GM12801 (cell line): ENCODE data around the gene CYP3A4.

Experiments used
- TF ChIP-seq, protein P1 (sequence below): IDR thresholded peaks from one replicate; pipeline ENCODE4 v1.5.1; 2011; ENCODE audit warnings: control low read depth; ENCODE audit not compliant: insufficient read length; ENCODE audit errors: extremely low read depth

The CYP3A4 gene

DNA sequence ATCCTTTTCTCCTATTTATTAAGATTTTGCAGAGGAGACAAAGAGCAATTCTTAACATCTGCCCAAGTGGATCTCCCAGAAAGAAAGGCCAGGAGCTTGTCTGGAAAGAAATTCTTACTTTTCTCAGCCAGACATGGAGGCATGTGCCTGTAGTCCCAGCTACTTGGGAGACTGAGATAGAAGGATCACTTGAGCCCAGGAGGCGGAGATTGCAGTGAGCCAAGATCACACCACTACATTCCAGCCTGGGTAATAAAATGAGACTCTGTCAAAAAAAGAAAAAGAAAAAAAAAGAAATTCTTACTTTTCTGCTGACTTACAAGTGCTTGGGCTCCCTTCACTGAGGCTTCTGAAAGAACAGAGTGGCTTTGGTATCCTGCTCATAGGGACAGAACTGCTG is 41.5 kb upstream of the CYP3A4 start:
- TF ChIP-seq, protein P1, sequence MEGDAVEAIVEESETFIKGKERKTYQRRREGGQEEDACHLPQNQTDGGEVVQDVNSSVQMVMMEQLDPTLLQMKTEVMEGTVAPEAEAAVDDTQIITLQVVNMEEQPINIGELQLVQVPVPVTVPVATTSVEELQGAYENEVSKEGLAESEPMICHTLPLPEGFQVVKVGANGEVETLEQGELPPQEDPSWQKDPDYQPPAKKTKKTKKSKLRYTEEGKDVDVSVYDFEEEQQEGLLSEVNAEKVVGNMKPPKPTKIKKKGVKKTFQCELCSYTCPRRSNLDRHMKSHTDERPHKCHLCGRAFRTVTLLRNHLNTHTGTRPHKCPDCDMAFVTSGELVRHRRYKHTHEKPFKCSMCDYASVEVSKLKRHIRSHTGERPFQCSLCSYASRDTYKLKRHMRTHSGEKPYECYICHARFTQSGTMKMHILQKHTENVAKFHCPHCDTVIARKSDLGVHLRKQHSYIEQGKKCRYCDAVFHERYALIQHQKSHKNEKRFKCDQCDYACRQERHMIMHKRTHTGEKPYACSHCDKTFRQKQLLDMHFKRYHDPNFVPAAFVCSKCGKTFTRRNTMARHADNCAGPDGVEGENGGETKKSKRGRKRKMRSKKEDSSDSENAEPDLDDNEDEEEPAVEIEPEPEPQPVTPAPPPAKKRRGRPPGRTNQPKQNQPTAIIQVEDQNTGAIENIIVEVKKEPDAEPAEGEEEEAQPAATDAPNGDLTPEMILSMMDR, result no peak

DNA sequence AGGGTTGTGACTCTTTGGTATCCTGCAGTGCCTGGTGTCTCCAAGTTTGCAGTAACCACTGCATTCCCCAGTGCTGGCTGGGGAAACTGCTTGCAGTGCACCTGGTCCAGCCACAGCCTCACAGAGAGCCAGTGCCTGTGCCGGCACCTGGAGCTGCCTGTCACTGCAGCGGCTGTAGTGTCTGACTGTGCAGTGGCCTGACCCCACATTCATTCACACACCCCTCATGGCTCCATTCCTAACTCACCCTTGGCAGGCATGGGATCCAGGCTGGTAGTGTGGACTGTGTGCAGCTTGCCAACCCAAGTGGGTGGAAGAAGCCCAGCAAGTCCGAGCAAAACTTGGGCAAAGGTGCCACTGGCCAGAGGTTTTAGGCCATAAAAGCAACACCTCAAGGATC is 40.1 kb upstream of the CYP3A4 start:
- TF ChIP-seq, protein P1, result no peak

DNA sequence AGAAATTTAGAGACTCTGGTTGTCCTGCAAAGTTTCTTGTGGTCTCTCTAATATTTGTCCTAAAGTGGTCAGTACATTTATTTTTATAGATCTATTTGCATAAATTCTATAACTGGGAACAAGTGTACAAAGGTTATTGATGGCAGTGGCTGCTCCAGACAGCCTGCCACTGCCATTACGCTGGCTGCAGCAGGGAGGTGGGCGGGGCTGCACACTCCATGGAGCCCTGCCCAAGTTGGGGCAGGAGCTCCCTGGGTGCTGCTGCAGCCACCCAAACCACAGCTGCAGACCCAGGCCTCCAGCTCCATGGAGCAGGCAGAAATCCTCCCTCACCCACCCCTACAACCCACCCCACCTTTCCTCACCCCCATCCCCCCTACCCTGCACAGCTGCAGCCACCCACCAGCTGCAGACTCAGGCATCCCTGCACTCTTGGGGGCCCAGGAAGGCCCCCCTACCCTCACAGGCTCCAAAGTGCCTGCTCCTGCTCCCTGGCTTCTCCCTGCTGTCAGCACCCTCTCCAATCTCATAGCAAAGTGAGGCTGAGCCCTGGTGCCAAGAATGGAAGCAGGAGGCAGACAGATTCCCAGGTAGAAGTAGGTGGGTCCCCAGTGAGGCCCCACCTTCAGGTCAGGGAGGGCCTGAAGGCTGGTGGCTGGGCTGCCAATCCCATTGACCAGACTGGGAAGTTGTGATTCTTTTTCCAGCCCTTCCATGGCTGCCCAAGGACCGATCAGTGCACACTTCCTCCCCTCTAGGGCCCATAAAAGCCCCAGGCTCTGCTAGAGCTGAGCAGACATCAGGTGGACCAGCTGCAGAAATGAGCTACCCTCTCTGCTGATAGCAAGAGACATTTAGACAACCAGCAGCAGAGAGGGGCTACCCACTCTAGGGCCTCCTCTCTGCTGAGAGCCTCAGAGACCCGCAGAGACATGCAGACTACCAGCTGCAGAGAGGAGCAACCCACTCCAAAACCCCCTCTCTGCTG is 39.0 kb upstream of the CYP3A4 start:
- TF ChIP-seq, protein P1, result no peak

DNA sequence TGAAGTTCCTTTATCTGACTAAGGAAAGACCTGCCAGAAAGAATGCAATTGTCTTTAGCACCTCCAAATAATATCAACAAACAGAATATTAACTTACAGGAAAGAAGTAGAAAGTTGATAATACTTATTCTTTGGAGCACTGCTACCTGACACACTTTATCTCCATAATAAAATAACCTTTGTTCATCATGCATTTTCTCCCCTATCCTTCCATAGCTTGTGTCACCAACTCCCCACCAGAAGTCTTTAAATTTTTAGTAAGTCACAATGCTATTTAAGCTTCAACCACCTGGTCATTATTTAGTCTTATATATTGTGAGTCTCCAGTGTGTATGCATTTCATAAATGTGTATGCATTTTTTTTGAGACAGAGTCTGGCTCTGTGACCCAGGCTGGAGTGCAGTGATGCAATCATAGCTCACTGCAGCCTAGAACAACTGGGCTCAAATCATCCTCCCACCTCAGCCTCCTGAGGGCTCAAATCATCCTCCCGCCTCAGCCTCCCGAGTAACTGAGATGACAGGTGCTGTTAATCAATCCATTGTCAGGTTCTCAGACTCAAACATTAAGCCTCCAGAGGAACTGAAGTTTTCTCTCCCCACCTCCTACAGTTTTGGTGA is 36.5 kb upstream of the CYP3A4 start:
- TF ChIP-seq, protein P1, result no peak

DNA sequence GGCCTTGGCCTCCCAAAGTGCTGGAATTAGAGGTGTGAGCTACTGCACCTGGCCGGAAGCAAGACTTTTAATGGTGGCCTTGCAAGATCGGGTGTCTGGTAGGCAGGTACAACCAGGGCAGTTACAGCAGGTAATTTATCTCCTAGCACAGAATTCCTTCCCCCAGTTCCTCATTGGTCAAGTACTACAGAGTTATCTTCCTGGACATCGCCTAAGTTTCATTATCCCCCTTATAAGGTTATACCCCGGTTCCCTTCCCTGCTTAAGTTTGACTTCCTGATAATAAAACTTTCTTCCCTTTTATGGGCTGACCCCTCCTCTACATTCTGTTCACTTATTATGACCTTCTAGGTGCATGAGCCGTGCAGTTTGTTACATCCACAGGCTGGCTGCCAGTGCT is 24.8 kb upstream of the CYP3A4 start:
- TF ChIP-seq, protein P1, result no peak

DNA sequence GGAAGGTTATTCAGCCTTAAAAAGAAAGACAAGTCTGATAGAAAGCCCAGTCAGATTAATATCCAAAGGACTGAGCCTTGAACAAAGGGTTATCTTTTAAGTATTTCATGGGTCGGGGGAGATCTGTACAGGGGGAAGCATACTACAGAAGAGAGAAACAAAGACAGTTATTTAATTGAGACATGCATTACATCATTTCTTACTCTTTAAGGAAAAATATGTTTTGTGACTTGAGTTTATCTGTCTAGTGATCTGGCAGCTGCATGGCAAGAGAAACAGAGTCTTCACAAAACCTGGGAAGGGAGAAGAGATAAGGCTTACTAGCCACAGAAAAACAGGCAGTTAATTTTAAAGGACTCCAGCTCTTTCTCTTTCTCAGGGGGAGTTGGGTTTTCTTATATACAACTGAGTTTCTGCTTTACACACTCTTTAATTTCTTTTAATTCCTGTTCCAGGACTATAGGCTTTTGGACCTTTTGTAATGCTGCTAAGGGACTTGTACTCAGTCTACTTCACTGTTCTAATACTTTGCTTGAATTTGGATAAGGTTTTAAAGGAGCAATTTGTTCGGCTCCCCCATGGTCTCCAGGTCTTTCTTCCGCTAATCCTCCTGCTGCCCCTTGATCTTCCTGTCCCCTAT is 23.0 kb upstream of the CYP3A4 start:
- TF ChIP-seq, protein P1, result no peak

DNA sequence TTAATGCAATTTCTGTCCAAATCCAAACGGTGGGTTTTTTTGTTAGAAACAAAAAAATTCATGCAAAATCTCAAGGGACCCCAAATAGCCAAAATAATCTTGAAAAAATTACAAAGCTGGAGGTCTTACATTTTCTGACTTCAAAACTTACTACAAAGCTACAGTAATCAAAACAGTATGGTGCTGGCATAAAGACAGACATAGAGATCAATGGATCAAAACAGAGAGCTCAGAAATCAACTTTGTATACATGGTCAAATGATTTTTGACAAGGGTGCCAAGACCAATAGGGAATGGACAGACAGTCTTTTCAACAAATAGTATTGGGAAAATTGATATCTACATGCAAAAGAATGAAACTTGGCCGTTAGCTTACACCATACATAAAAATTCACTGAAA is 21.7 kb upstream of the CYP3A4 start:
- TF ChIP-seq, protein P1, result no peak
